HG03442 (cell line): ENCODE results near the gene ICE1.
"Not testable (repeated sequence)": the region's sequence is repeated elsewhere in the genome, so short reads cannot be mapped to it uniquely, and the experiment has no call there.

Experiments used
- ATAC-seq: cut with Tn5 transposase; IDR thresholded peaks from one replicate; pipeline ENCODE4 v1.9.1; 2021; ENCODE audit warnings: mild to moderate bottlenecking, moderate library complexity; ENCODE audit not compliant: unreplicated experiment

Gene ICE1

GRCh38 chr5:5421961-5422818 lies at the start of gene ICE1:
TSS of gene ICE1 (plus strand) at chr5:5422677. CDS start at chr5:5422916, 239 bp downstream.
- ATAC-seq = peak; percentile 81

- no peak for ATAC-seq
Measured at GRCh38 chr5:5372930-5373329, 49.5 kb upstream of the ICE1 start.

- no peak for ATAC-seq
Measured at GRCh38 chr5:5373351-5373989, 49.0 kb upstream of the ICE1 start.

GRCh38 chr5:5374009-5374715 lies 48.3 kb upstream of the ICE1 start:
- no peak for ATAC-seq

GRCh38 chr5:5377780-5378179 lies 44.7 kb upstream of the ICE1 start:
- ATAC-seq = no peak

GRCh38 chr5:5378531-5378930 lies 43.9 kb upstream of the ICE1 start:
- no peak for ATAC-seq

- ATAC-seq = no peak
Measured at GRCh38 chr5:5380298-5380697, 42.2 kb upstream of the ICE1 start.

GRCh38 chr5:5381310-5381913 lies 41.1 kb upstream of the ICE1 start:
- no peak for ATAC-seq

- no peak for ATAC-seq
Measured at GRCh38 chr5:5383461-5383860, 39.0 kb upstream of the ICE1 start.

GRCh38 chr5:5384660-5385330 lies 37.7 kb upstream of the ICE1 start:
- no peak for ATAC-seq

GRCh38 chr5:5385331-5385662 lies 37.2 kb upstream of the ICE1 start:
- no peak for ATAC-seq

GRCh38 chr5:5386329-5386728 lies 36.1 kb upstream of the ICE1 start:
- ATAC-seq = no peak

GRCh38 chr5:5387192-5387591 lies 35.3 kb upstream of the ICE1 start:
- no peak for ATAC-seq

- ATAC-seq = no peak
Measured at GRCh38 chr5:5387777-5388176, 34.7 kb upstream of the ICE1 start.

- ATAC-seq = not testable (repeated sequence)
Measured at GRCh38 chr5:5390121-5390869, 32.2 kb upstream of the ICE1 start.

GRCh38 chr5:5392504-5392903 lies 30.0 kb upstream of the ICE1 start:
- ATAC-seq = not testable (repeated sequence)

- ATAC-seq = not testable (repeated sequence)
Measured at GRCh38 chr5:5394384-5394986, 28.0 kb upstream of the ICE1 start.

- ATAC-seq = not testable (repeated sequence)
Measured at GRCh38 chr5:5395093-5395492, 27.4 kb upstream of the ICE1 start.

- no peak for ATAC-seq
Measured at GRCh38 chr5:5398071-5398470, 24.4 kb upstream of the ICE1 start.

GRCh38 chr5:5401095-5401494 lies 21.4 kb upstream of the ICE1 start:
- ATAC-seq = no peak
